ENCODE measurements around the gene IL16.

The IL16 gene

GRCh38 chr15:81351651-81352050 lies 155.0 kb downstream of the IL16 start:
- no peak for TF ChIP-seq CTCF (IDR thresholded peaks at IDR 0.05; ENCODE audit: insufficient read depth, low read length)
- TF ChIP-seq SPI1 (IDR thresholded peaks at IDR 0.05; ENCODE audit: borderline replicate concordance, low read depth), result no peak
- TF ChIP-seq POLR2AphosphoS5 (IDR thresholded peaks at IDR 0.05; ENCODE audit: low read depth), result no peak
- TF ChIP-seq GABPA (IDR thresholded peaks at IDR 0.05; ENCODE audit: low read depth), result no peak
- TF ChIP-seq, protein P1, sequence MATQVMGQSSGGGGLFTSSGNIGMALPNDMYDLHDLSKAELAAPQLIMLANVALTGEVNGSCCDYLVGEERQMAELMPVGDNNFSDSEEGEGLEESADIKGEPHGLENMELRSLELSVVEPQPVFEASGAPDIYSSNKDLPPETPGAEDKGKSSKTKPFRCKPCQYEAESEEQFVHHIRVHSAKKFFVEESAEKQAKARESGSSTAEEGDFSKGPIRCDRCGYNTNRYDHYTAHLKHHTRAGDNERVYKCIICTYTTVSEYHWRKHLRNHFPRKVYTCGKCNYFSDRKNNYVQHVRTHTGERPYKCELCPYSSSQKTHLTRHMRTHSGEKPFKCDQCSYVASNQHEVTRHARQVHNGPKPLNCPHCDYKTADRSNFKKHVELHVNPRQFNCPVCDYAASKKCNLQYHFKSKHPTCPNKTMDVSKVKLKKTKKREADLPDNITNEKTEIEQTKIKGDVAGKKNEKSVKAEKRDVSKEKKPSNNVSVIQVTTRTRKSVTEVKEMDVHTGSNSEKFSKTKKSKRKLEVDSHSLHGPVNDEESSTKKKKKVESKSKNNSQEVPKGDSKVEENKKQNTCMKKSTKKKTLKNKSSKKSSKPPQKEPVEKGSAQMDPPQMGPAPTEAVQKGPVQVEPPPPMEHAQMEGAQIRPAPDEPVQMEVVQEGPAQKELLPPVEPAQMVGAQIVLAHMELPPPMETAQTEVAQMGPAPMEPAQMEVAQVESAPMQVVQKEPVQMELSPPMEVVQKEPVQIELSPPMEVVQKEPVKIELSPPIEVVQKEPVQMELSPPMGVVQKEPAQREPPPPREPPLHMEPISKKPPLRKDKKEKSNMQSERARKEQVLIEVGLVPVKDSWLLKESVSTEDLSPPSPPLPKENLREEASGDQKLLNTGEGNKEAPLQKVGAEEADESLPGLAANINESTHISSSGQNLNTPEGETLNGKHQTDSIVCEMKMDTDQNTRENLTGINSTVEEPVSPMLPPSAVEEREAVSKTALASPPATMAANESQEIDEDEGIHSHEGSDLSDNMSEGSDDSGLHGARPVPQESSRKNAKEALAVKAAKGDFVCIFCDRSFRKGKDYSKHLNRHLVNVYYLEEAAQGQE (IDR thresholded peaks at IDR 0.05; ENCODE audit: insufficient replicate concordance, low read depth), result no peak
- Histone ChIP-seq H3K27ac (replicated peaks) (no peak overlapping the region), H3K27me3 (ENCODE audit: insufficient read depth, poor library complexity, severe bottlenecking) (no peaks in the 10 kb centered on the region), H3K4me3 (replicated peaks; ENCODE audit: insufficient read depth, low read length) (no peak overlapping the region)
- DNase-seq (ENCODE audit: low read depth in 1 of 2, low spot score in 1 of 2), result no peak

DNA sequence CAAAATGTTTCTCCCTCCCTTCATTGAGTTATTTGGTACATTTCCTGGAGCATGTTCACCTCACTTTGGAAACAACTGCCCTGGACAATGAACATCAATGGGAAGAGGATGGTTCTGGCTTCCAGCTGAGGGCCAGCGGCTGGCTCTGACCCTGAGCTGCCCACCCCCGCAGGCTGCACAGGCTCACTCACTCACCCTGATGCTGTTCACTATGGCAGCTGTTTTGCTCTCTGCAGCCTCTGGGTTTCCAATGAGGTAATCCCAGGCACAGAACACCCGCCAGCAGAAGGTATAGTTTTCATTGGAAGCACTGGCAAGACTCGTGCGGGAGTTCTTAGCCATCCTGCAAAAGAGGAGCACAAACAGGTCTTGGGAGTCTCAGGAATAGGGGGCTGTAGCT lies 159.6 kb downstream of the IL16 start:
- no peak for TF ChIP-seq SPI1 (IDR thresholded peaks at IDR 0.05; ENCODE audit: borderline replicate concordance, low read depth)
- no peak for TF ChIP-seq POLR2AphosphoS5 (IDR thresholded peaks at IDR 0.05; ENCODE audit: low read depth)
- no peak for TF ChIP-seq GABPA (IDR thresholded peaks at IDR 0.05; ENCODE audit: low read depth)
- TF ChIP-seq, protein P1 (IDR thresholded peaks at IDR 0.05; ENCODE audit: insufficient replicate concordance, low read depth), result no peak
- no peak for DNase-seq (ENCODE audit: low read depth in 1 of 2, low spot score in 1 of 2)
- H3K4me3 ChIP-seq (replicated peaks; ENCODE audit: insufficient read depth, low read length), result no peak overlapping the region
- no peak overlapping the region for H3K27ac ChIP-seq (replicated peaks)
- no peaks in the 10 kb centered on the region for H3K27me3 ChIP-seq (ENCODE audit: insufficient read depth, poor library complexity, severe bottlenecking)

- H3K27me3 ChIP-seq (ENCODE audit: insufficient read depth, poor library complexity, severe bottlenecking), result no peaks in the 10 kb centered on the region
- H3K27ac ChIP-seq (replicated peaks), result no peak overlapping the region
- TF ChIP-seq POLR2AphosphoS5 (IDR thresholded peaks at IDR 0.05; ENCODE audit: low read depth), result no peak
- TF ChIP-seq GABPA (IDR thresholded peaks at IDR 0.05; ENCODE audit: low read depth), result no peak
- TF ChIP-seq CTCF (IDR thresholded peaks at IDR 0.05; ENCODE audit: insufficient read depth, low read length), result no peak
- TF ChIP-seq SPI1 (IDR thresholded peaks at IDR 0.05; ENCODE audit: borderline replicate concordance, low read depth), result no peak
- TF ChIP-seq, protein P1 (IDR thresholded peaks at IDR 0.05; ENCODE audit: insufficient replicate concordance, low read depth), result no peak
- H3K4me3 ChIP-seq (replicated peaks; ENCODE audit: insufficient read depth, low read length), result no peak overlapping the region
- DNase-seq (ENCODE audit: low read depth in 1 of 2, low spot score in 1 of 2), result no peak
These were observed 160.6 kb downstream of the IL16 start for GRCh38 chr15:81357180-81357686.

All from HL-60 (cell line).